SK-N-SH treated with all-trans-retinoic acid at 6 μM for 48 hours (cell line): ENCODE data around the gene DBP.

Experiments
- ATAC-seq: fragments of 200-7000 bp; cut with Tn5 transposase; 3 replicates; pipeline ENCODE4 v1.9.1; 2020; ENCODE audit warnings: mild to moderate bottlenecking, moderate library complexity
- ARNTL ChIP-seq: fragments of 450-650 bp; formaldehyde crosslinking; IDR thresholded peaks from 2 replicates; pipeline ENCODE4 v1.5.0; 2020; ENCODE audit warnings: low read depth, mild to moderate bottlenecking, moderate library complexity, borderline replicate concordance
- BACH2 ChIP-seq: fragments of 250-450 bp; sonication (Bioruptor Pico); IDR thresholded peaks from 2 replicates; pipeline ENCODE4 v1.9.0; 2021; ENCODE audit warnings: mild to moderate bottlenecking, borderline replicate concordance
- CREB5 ChIP-seq: fragments of 250-450 bp; sonication (Bioruptor Pico); IDR thresholded peaks from 2 replicates; pipeline ENCODE4 v1.5.1; 2020; ENCODE audit warnings: low read depth, mild to moderate bottlenecking, moderate library complexity
- CSDC2 ChIP-seq: fragments of 250-450 bp; sonication (Bioruptor Pico); IDR thresholded peaks from 2 replicates; pipeline ENCODE4 v1.5.0; 2020; ENCODE audit warnings: mild to moderate bottlenecking, moderate library complexity
- CSRNP3 ChIP-seq: fragments of 250-450 bp; sonication (Bioruptor Pico); IDR thresholded peaks from 2 replicates; pipeline ENCODE4 v1.5.1; 2021; ENCODE audit warnings: mild to moderate bottlenecking, moderate library complexity
- ESRRG ChIP-seq: fragments of 250-450 bp; sonication (Bioruptor Pico); IDR thresholded peaks from 2 replicates; pipeline ENCODE4 v1.6.1; 2021; ENCODE audit warnings: mild to moderate bottlenecking
- GLIS3 ChIP-seq: fragments of 250-450 bp; sonication (Bioruptor Pico); IDR thresholded peaks from 2 replicates; pipeline ENCODE4 v1.5.0; 2020; ENCODE audit warnings: mild to moderate bottlenecking, moderate library complexity
- ISL1 ChIP-seq: fragments of 250-450 bp; sonication (Bioruptor Pico); IDR thresholded peaks from 2 replicates; pipeline ENCODE4 v2.1.2; 2022; ENCODE audit warnings: mild to moderate bottlenecking, moderate library complexity
- OSR1 ChIP-seq: fragments of 250-450 bp; sonication (Bioruptor Pico); IDR thresholded peaks from 2 replicates; pipeline ENCODE4 v1.8.0; 2022; ENCODE audit warnings: moderate library complexity, mild to moderate bottlenecking, inconsistent platforms
- PATZ1 ChIP-seq: fragments of 250-450 bp; sonication (Bioruptor Pico); IDR thresholded peaks from 2 replicates; pipeline ENCODE4 v1.8.0; 2020; ENCODE audit warnings: mild to moderate bottlenecking, moderate library complexity, borderline replicate concordance
- POU6F1 ChIP-seq: fragments of 250-450 bp; sonication (Bioruptor Pico); IDR thresholded peaks from 2 replicates; pipeline ENCODE4 v1.8.0; 2021; ENCODE audit warnings: low read depth, mild to moderate bottlenecking, moderate library complexity, borderline replicate concordance
- PPARA ChIP-seq: fragments of 250-450 bp; sonication (Bioruptor Pico); IDR thresholded peaks from 2 replicates; pipeline ENCODE4 v1.5.0; 2020; ENCODE audit warnings: mild to moderate bottlenecking, borderline replicate concordance
- SNAI2 ChIP-seq: fragments of 250-450 bp; sonication (Bioruptor Pico); IDR thresholded peaks from 2 replicates; pipeline ENCODE4 v1.5.0; 2020; ENCODE audit warnings: mild to moderate bottlenecking, moderate library complexity
- TCF4 ChIP-seq: fragments of 250-450 bp; sonication (Bioruptor Pico); IDR thresholded peaks from 2 replicates; pipeline ENCODE4 v1.8.0; 2021; ENCODE audit warnings: mild to moderate bottlenecking, moderate library complexity, borderline replicate concordance
- TOX ChIP-seq: fragments of 250-450 bp; sonication (Bioruptor Pico); IDR thresholded peaks from 2 replicates; pipeline ENCODE4 v1.8.0; 2021; ENCODE audit warnings: mild to moderate bottlenecking, moderate library complexity, borderline replicate concordance
- ZC3H10 ChIP-seq: fragments of 250-450 bp; sonication (Bioruptor Pico); IDR thresholded peaks from 2 replicates; pipeline ENCODE4 v1.5.1; 2021; ENCODE audit warnings: mild to moderate bottlenecking, moderate library complexity
- ZFP3 ChIP-seq: fragments of 250-450 bp; sonication (Bioruptor Pico); IDR thresholded peaks from 2 replicates; pipeline ENCODE4 v1.5.0; 2020; ENCODE audit warnings: mild to moderate bottlenecking, moderate library complexity
- ZFP30 ChIP-seq: fragments of 450-650 bp; formaldehyde crosslinking; IDR thresholded peaks from 2 replicates; pipeline ENCODE4 v1.5.0; 2022; ENCODE audit warnings: mild to moderate bottlenecking, moderate library complexity
- ZNF565 ChIP-seq: fragments of 450-650 bp; formaldehyde crosslinking; conservative IDR thresholded peaks from 2 replicates; pipeline ENCODE4 v1.5.0; 2020; ENCODE audit warnings: low read depth, mild to moderate bottlenecking, moderate library complexity
- ZNF70 ChIP-seq: fragments of 450-650 bp; formaldehyde crosslinking; IDR thresholded peaks from 2 replicates; pipeline ENCODE4 v1.5.0; 2020; ENCODE audit warnings: mild to moderate bottlenecking, moderate library complexity
- ZNF8 ChIP-seq: fragments of 450-650 bp; formaldehyde crosslinking; IDR thresholded peaks from 2 replicates; pipeline ENCODE4 v1.5.0; 2020; ENCODE audit warnings: mild to moderate bottlenecking, moderate library complexity

DBP gene

GRCh38 chr19:48664476-48664875 is 27.3 kb upstream of the DBP start:
- TF ChIP-seq POU6F1 (CRISPR knock-in tag) (no peak), ZNF70 (no peak), TOX (CRISPR knock-in tag) (no peak), CREB5 (CRISPR knock-in tag) (no peak), CSDC2 (CRISPR knock-in tag) (no peak), TCF4 (CRISPR knock-in tag) (no peak), GLIS3 (CRISPR knock-in tag) (no peak), PPARA (CRISPR knock-in tag) (no peak), ISL1 (CRISPR knock-in tag) (no peak), ESRRG (CRISPR knock-in tag) (no peak)
- no peak for ATAC-seq

- TF ChIP-seq ZC3H10 (CRISPR knock-in tag), result no peak
- no peak for TF ChIP-seq ZFP3 (CRISPR knock-in tag)
- no peak for ATAC-seq
Observed at GRCh38 chr19:48663667-48664066, 26.5 kb upstream of the DBP start.

GRCh38 chr19:48661711-48662090 is 24.5 kb upstream of the DBP start:
- ATAC-seq, result no peak

GRCh38 chr19:48660852-48661710 is 23.9 kb upstream of the DBP start:
- ATAC-seq, result peak; percentile 95
- TF ChIP-seq ISL1 (CRISPR knock-in tag) (no peak), PATZ1 (no peak), CSRNP3 (CRISPR knock-in tag) (no peak), ZFP30 (CRISPR knock-in tag) (no peak), ZNF8 (CRISPR knock-in tag) (no peak), ZNF70 (no peak), ZC3H10 (CRISPR knock-in tag) (no peak), SNAI2 (CRISPR knock-in tag) (no peak), ZNF565 (no peak), BACH2 (CRISPR knock-in tag) (no peak), OSR1 (CRISPR knock-in tag) (no peak), ARNTL (CRISPR knock-in tag) (no peak), TOX (CRISPR knock-in tag) (no peak)

More at GRCh38 chr19:48661711-48662090, 24.5 kb upstream of the DBP start:
- no peak for TF ChIP-seq ZNF8 (CRISPR knock-in tag)
- no peak for TF ChIP-seq CREB5 (CRISPR knock-in tag)
- TF ChIP-seq CSRNP3 (CRISPR knock-in tag), result no peak
